SU-DHL-6 (cell line): ENCODE results near the gene LUZP1.

Source experiments
- H2AFZ ChIP-seq: fragments of 200-600 bp; sonication (generic); 2 replicates; pipeline ENCODE4 v1.6.1; 2014; ENCODE audit warnings: low read depth, mild to moderate bottlenecking, moderate library complexity, mixed read lengths, antibody characterized with exemption, low read length; ENCODE audit not compliant: severe bottlenecking
- H3F3A ChIP-seq: fragments of 200-600 bp; shearing (Covaris generic); 2 replicates; pipeline ENCODE4 v1.6.0; 2016; ENCODE audit warnings: antibody characterized with exemption, mild to moderate bottlenecking; ENCODE audit not compliant: insufficient read depth
- H3K27ac ChIP-seq: fragments of 200-600 bp; sonication (generic); 2 replicates; pipeline ENCODE4 v1.5.1; 2016; ENCODE audit warnings: low read depth, mild to moderate bottlenecking, low read length, moderate library complexity, mixed read lengths
- H3K27me3 ChIP-seq: fragments of 200-600 bp; sonication (generic), shearing (Covaris generic); 2 replicates; pipeline ENCODE4 v1.6.0; 2014; ENCODE audit warnings: mild to moderate bottlenecking, low read length
- H3K36me3 ChIP-seq: fragments of 200-600 bp; sonication (generic); 2 replicates; pipeline ENCODE4 v1.6.1; 2014; ENCODE audit warnings: mild to moderate bottlenecking, low read length, mixed read lengths
- H3K4me2 ChIP-seq: fragments of 300-600, 200-600 bp; shearing (Covaris generic), sonication (generic); 2 replicates; pipeline ENCODE4 v1.6.0; 2014; ENCODE audit warnings: low read length, low read depth, mild to moderate bottlenecking; ENCODE audit not compliant: poor library complexity, severe bottlenecking
- H3K4me3 ChIP-seq: fragments of 200-600 bp; sonication (generic); 2 replicates; pipeline ENCODE4 v1.5.1; 2014; ENCODE audit warnings: antibody characterized with exemption, low read length, mild to moderate bottlenecking, mixed read lengths; ENCODE audit not compliant: insufficient read depth, poor library complexity, severe bottlenecking
- H3K79me2 ChIP-seq: fragments of 200-600 bp; sonication (generic); 2 replicates; pipeline ENCODE4 v1.6.1; 2014; ENCODE audit warnings: mild to moderate bottlenecking, low read length, moderate library complexity; ENCODE audit not compliant: insufficient read depth
- H3K9ac ChIP-seq: fragments of 200-600 bp; sonication (generic); 2 replicates; pipeline ENCODE4 v1.7.0; 2014; ENCODE audit warnings: mild to moderate bottlenecking, low read length
- H3K9me2 ChIP-seq: fragments of 200-600 bp; sonication (generic); replicated peaks from 2 replicates; pipeline ENCODE4 v1.6.1; 2014; ENCODE audit warnings: low read length; ENCODE audit not compliant: insufficient read depth
- H3K9me3 ChIP-seq: fragments of 200-600 bp; sonication (generic); 2 replicates; pipeline ENCODE4 v1.6.1; 2014; ENCODE audit warnings: low read length, mixed read lengths; ENCODE audit not compliant: insufficient read depth
- H4K20me1 ChIP-seq: fragments of 200-600 bp; sonication (generic); 2 replicates; pipeline ENCODE4 v1.6.1; 2014; ENCODE audit warnings: low read depth, mild to moderate bottlenecking, antibody characterized with exemption, low read length, moderate library complexity, mixed read lengths
- EZH2phosphoT487 ChIP-seq: fragments of 200-600 bp; sonication (generic), shearing (Covaris generic); conservative IDR thresholded peaks from 2 replicates; pipeline ENCODE4 v1.6.1; 2018; ENCODE audit warnings: mild to moderate bottlenecking, antibody characterized with exemption, low read length, moderate library complexity, mixed read lengths
- TF ChIP-seq, protein P1 (sequence below): fragments of 200-600 bp; sonication (generic); IDR thresholded peaks from one replicate; pipeline ENCODE4 v1.5.1; 2017; ENCODE audit warnings: antibody characterized with exemption, mild to moderate bottlenecking, low read length, moderate library complexity; ENCODE audit not compliant: insufficient read depth, poor library complexity, severe bottlenecking

Gene LUZP1

GRCh38 chr1:23187637-23188036 lies 19.0 kb upstream of the LUZP1 start:
- H3K9me3 ChIP-seq = no peaks in the 10 kb centered on the region
- H3K9me2 ChIP-seq = no peaks in the 10 kb centered on the region
- no peak overlapping the region for H3K27ac ChIP-seq
- H3K27me3 ChIP-seq = no peaks in the 10 kb centered on the region
- H3K4me3 ChIP-seq = no peak overlapping the region
- no peaks in the 10 kb centered on the region for H3F3A ChIP-seq
- H3K9ac ChIP-seq = no peak overlapping the region
- no peaks in the 10 kb centered on the region for H3K79me2 ChIP-seq
- TF ChIP-seq EZH2phosphoT487 = no peak
- TF ChIP-seq, protein P1, sequence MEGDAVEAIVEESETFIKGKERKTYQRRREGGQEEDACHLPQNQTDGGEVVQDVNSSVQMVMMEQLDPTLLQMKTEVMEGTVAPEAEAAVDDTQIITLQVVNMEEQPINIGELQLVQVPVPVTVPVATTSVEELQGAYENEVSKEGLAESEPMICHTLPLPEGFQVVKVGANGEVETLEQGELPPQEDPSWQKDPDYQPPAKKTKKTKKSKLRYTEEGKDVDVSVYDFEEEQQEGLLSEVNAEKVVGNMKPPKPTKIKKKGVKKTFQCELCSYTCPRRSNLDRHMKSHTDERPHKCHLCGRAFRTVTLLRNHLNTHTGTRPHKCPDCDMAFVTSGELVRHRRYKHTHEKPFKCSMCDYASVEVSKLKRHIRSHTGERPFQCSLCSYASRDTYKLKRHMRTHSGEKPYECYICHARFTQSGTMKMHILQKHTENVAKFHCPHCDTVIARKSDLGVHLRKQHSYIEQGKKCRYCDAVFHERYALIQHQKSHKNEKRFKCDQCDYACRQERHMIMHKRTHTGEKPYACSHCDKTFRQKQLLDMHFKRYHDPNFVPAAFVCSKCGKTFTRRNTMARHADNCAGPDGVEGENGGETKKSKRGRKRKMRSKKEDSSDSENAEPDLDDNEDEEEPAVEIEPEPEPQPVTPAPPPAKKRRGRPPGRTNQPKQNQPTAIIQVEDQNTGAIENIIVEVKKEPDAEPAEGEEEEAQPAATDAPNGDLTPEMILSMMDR = no peak
- H3K4me2 ChIP-seq = no peak overlapping the region
- no peaks in the 10 kb centered on the region for H3K36me3 ChIP-seq
- H4K20me1 ChIP-seq = no peaks in the 10 kb centered on the region
- H2AFZ ChIP-seq = no peak overlapping the region

DNA sequence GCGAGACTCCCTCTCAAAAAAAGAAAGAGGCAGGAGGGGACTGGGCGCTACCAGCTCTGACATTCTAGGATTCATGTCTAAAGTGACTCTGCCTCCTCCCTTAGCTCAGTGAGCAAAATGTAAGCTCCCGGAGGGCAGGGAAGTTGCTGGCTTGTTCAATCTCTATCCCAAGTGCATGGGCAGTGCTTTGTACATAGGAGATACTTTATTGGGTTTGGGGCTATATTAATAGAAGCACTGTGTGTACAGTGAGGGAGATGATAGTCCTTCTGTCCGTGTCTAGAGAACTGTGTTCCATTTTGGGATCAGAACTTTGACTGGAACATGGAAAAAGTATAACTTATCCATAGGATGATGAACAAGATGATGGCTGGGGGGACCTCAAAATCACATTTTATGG lies 16.7 kb upstream of the LUZP1 start:
- Histone ChIP-seq H2AFZ (no peak overlapping the region), H3K9me3 (no peaks in the 10 kb centered on the region), H3K27ac (no peak overlapping the region), H4K20me1 (no peaks in the 10 kb centered on the region), H3K4me2 (no peak overlapping the region), H3F3A (no peaks in the 10 kb centered on the region), H3K27me3 (no peaks in the 10 kb centered on the region), H3K4me3 (no peak overlapping the region), H3K36me3 (no peaks in the 10 kb centered on the region), H3K9ac (no peak overlapping the region), H3K79me2 (no peaks in the 10 kb centered on the region), H3K9me2 (no peaks in the 10 kb centered on the region)
- no peak for TF ChIP-seq EZH2phosphoT487
- TF ChIP-seq, protein P1 = no peak

DNA sequence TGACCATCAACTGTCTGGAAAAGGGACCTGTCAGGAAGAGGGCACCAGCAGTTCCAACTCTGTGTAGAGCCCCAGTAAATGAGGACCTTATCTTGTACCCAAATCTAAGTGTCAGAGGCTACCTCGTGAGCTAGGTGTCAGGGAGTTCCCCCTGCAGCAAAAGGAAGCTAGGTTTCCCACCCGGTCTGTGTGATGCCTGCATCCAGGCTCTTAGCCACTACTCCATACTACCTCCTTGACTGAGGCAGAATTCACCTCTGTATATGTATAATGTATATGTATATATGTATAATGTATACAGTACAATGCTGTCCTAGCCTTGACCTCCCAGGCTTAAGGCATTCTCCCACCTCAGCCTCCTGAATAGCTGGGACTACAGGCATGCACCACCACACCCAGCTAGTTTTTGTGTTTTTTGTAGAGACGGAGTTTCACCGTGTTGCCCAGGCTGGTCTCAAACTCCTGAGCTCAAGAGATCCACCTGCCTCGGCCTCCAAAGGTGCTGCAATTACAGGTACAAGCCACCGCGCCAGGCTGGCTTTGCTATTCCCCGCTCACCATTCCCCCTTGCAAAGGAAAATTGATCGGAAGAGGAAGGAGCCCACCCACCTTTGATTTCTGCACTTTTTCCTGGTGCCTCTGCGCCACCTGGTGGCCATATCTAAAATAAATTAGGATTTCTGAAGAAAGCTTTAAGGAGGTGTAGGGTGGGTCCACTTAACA lies 15.7 kb upstream of the LUZP1 start:
- TF ChIP-seq EZH2phosphoT487 = no peak
- TF ChIP-seq, protein P1 = peak; percentile 42
- Histone ChIP-seq H3K9me3 (no peaks in the 10 kb centered on the region), H3K9ac (no peak overlapping the region), H3F3A (no peaks in the 10 kb centered on the region), H3K9me2 (no peaks in the 10 kb centered on the region), H2AFZ (no peak overlapping the region), H3K27ac (no peak overlapping the region), H3K4me2 (no peak overlapping the region), H4K20me1 (no peaks in the 10 kb centered on the region), H3K36me3 (no peaks in the 10 kb centered on the region), H3K4me3 (no peak overlapping the region), H3K79me2 (no peaks in the 10 kb centered on the region), H3K27me3 (no peaks in the 10 kb centered on the region)
